Measurements from ENCODE around the gene RBPJL. TPM values are rescaled to one million over a fixed set of nuclear protein-coding genes. Genes with fewer than 3 reads are reported as not detected.

RBPJL gene
- total RNA-seq, 1 experiment from 2014 or later, result not detected

DNA sequence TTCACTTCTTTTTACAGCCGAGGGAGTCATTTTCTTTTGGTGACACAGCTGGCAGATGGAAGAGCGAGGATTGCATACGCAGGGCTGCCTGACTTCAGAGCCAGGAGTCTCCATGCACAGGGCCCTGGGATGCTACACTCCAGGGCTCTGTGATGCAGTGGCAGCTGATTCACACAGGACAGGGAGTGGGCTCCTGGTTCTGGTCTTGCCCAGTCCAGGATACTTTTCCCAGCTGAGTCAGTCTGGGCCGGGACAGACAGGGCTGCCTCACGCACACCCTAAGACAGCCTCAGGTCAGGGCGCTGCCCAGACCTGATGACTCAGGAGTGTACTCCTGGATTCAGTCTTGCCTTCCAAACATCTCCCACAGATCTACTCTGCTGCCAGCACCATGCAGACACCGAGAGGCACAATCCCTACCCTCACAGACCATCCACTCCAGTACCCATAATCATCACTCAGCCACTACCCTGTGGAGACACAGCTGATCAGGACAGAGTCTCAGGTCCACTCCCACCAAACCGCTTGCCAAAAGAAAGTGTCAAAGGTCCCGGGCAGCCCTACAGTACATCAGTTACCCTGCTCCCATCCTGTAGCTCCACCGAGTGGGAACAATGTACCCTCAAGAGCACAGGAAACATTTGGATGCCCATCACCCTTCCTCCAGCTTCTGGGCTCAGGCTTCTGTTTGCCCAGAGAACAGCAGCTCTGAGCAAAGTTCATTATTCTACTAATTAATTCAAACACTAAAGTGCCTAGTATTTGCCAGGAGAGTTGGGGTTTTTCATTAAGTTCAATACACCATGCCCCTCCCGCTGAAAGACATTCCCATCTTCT lies 30.1 kb downstream of the RBPJL start:
- H3K9me2 ChIP-seq (replicated peaks; ENCODE audit: low read length), result no peaks in the 10 kb centered on the region
- peaks cover 73% of the 10 kb centered on the region for H3K79me2 ChIP-seq (ENCODE audit: low read length)
- no peaks in the 10 kb centered on the region for H3K9me3 ChIP-seq (ENCODE audit: low read length)
- peaks cover 10% of the 10 kb centered on the region; the same call in 1 of the 2 replicates for H4K20me1 ChIP-seq (ENCODE audit: low read length)
- peak; percentile 98 for DNase-seq
- H3K27me3 ChIP-seq (ENCODE audit: low read length), result no peaks in the 10 kb centered on the region
- CTCF ChIA-PET, result interaction anchor here (0.9 to 1.5 kb wide), 3 partner anchors 17 to 100 kb away, joined by 4 to 7 read pairs (median 5); partner anchors contain the start of gene SYS1
- TSS peak; percentile 98 for BruUV-seq (replicated peaks)
- H3K27ac ChIP-seq (ENCODE audit: low read length), result peak overlapping the region; percentile 95
- peak overlapping the region; percentile 56 for H3K9ac ChIP-seq (ENCODE audit: low read length)
- intact Hi-C loops (cut with micrococcal nuclease), result loop anchor here (1.0 to 2.0 kb wide), 2 partner anchors 8 to 26 kb away; partner anchors contain the start of gene SYS1
- peak; percentile 96 for ATAC-seq
- peak overlapping the region; percentile 68 for H3K4me2 ChIP-seq (ENCODE audit: low read length)
- TF ChIP-seq EZH2 (IDR thresholded peaks at IDR 0.05; ENCODE audit: low read length, unreplicated experiment), result no peak
- no peak for TF ChIP-seq EZH2phosphoT487 (IDR thresholded peaks at IDR 0.05; ENCODE audit: borderline replicate concordance, low read length)
- TF ChIP-seq, protein P1, sequence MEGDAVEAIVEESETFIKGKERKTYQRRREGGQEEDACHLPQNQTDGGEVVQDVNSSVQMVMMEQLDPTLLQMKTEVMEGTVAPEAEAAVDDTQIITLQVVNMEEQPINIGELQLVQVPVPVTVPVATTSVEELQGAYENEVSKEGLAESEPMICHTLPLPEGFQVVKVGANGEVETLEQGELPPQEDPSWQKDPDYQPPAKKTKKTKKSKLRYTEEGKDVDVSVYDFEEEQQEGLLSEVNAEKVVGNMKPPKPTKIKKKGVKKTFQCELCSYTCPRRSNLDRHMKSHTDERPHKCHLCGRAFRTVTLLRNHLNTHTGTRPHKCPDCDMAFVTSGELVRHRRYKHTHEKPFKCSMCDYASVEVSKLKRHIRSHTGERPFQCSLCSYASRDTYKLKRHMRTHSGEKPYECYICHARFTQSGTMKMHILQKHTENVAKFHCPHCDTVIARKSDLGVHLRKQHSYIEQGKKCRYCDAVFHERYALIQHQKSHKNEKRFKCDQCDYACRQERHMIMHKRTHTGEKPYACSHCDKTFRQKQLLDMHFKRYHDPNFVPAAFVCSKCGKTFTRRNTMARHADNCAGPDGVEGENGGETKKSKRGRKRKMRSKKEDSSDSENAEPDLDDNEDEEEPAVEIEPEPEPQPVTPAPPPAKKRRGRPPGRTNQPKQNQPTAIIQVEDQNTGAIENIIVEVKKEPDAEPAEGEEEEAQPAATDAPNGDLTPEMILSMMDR (conservative IDR thresholded peaks at IDR 0.05; ENCODE audit: low read depth, low read length), result no peak
- H3K4me1 ChIP-seq (ENCODE audit: insufficient read depth, low read length), result peaks cover 62% of the 10 kb centered on the region
- H2AFZ ChIP-seq (ENCODE audit: low read length), result no peak overlapping the region
- peaks cover 14% of the 10 kb centered on the region for H3F3A ChIP-seq (ENCODE audit: low read length, unreplicated experiment)
- POLR2A ChIA-PET (ENCODE audit: unreplicated experiment), result interaction anchor here (0.6 to 1.0 kb wide), 4 partner anchors 12 to 442 kb away, joined by 3 read pairs; partner anchors contain the start of gene SDC4
- H3K36me3 ChIP-seq (ENCODE audit: low read depth, low read length), result peaks cover 52% of the 10 kb centered on the region
- peak overlapping the region; percentile 10; the same call in 1 of the 2 replicates for H3K4me3 ChIP-seq (ENCODE audit: low read length)

GRCh38 chr20:45337367-45338120 lies 30.9 kb downstream of the RBPJL start:
- intact Hi-C loops (cut with micrococcal nuclease), result loop anchor here (2.0 kb wide), 1 partner anchor 25 kb away; the partner anchor contains the start of gene SYS1
- Histone ChIP-seq H3K27ac (ENCODE audit: low read length) (peak overlapping the region; percentile 95), H3K4me3 (ENCODE audit: low read length) (peak overlapping the region; percentile 15; the same call in 1 of the 2 replicates), H3K27me3 (ENCODE audit: low read length) (no peaks in the 10 kb centered on the region), H3K79me2 (ENCODE audit: low read length) (peaks cover 81% of the 10 kb centered on the region), H3K9me3 (ENCODE audit: low read length) (no peaks in the 10 kb centered on the region), H3K9me2 (replicated peaks; ENCODE audit: low read length) (no peaks in the 10 kb centered on the region), H2AFZ (ENCODE audit: low read length) (no peak overlapping the region), H3K9ac (ENCODE audit: low read length) (peak overlapping the region; percentile 56), H3K4me2 (ENCODE audit: low read length) (peak overlapping the region; percentile 68), H3K36me3 (ENCODE audit: low read depth, low read length) (peaks cover 48% of the 10 kb centered on the region), H4K20me1 (ENCODE audit: low read length) (peaks cover 16% of the 10 kb centered on the region; the same call in 1 of the 2 replicates), H3F3A (ENCODE audit: low read length, unreplicated experiment) (peaks cover 14% of the 10 kb centered on the region), H3K4me1 (ENCODE audit: insufficient read depth, low read length) (peaks cover 70% of the 10 kb centered on the region)
- POLR2A ChIA-PET (ENCODE audit: unreplicated experiment), result interaction anchor here (0.6 to 1.0 kb wide), 4 partner anchors 11 to 441 kb away, joined by 3 read pairs; partner anchors contain the start of gene SDC4
- peak; percentile 11 for ATAC-seq
- peak; percentile 78 for DNase-seq
- TF ChIP-seq, protein P1 (conservative IDR thresholded peaks at IDR 0.05; ENCODE audit: low read depth, low read length), result no peak
- TF ChIP-seq EZH2 (IDR thresholded peaks at IDR 0.05; ENCODE audit: low read length, unreplicated experiment) (no peak), EZH2phosphoT487 (IDR thresholded peaks at IDR 0.05; ENCODE audit: borderline replicate concordance, low read length) (no peak)
- no TSS peak for BruUV-seq (replicated peaks)
- CTCF ChIA-PET, result interaction anchor here (0.6 to 1.5 kb wide), 3 partner anchors 25 to 100 kb away, joined by 4 to 5 read pairs (median 4); partner anchors contain the start of gene SYS1
